ENCODE data around the gene CDC37L1.
"Not testable (repeated sequence)": the region's sequence is repeated elsewhere in the genome, so short reads cannot be mapped to it uniquely, and the experiment has no call there.

Gene CDC37L1

DNA sequence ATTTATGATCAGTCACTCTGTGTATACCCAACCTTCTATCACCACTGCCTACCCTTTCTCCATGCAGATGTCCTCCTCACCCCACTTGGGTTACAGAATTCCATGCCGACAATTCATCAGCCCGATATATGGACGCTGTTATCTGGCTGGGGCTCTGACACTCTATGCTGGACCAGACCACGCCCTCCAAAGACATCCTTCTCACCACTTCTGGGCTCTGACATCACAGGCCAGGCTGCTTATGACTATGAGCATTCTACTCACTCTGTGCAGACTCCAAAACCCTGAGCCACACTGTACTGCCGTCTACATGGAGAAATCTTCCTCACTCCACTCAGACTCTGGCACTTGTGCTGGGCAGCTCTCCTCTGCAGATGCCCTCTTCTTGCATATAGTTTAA, 69.2 kb downstream of the CDC37L1 start:
- TF ChIP-seq ESRRG (CRISPR knock-in tag; IDR thresholded peaks at IDR 0.05) (no peak), TOX (CRISPR knock-in tag; IDR thresholded peaks at IDR 0.05; ENCODE audit: borderline replicate concordance) (no peak), SNAI2 (CRISPR knock-in tag; IDR thresholded peaks at IDR 0.05) (no peak), GLIS3 (CRISPR knock-in tag; IDR thresholded peaks at IDR 0.05) (no peak), PPARA (CRISPR knock-in tag; IDR thresholded peaks at IDR 0.05; ENCODE audit: borderline replicate concordance) (no peak), BACH2 (CRISPR knock-in tag; IDR thresholded peaks at IDR 0.05; ENCODE audit: borderline replicate concordance) (no peak), ARNTL (CRISPR knock-in tag; IDR thresholded peaks at IDR 0.05; ENCODE audit: borderline replicate concordance, low read depth) (no peak), ZNF8 (CRISPR knock-in tag; IDR thresholded peaks at IDR 0.05) (no peak), TCF4 (CRISPR knock-in tag; IDR thresholded peaks at IDR 0.05; ENCODE audit: borderline replicate concordance) (no peak), ZNF565 (CRISPR knock-in tag; conservative IDR thresholded peaks at IDR 0.05; ENCODE audit: low read depth) (no peak), ZFP3 (CRISPR knock-in tag; IDR thresholded peaks at IDR 0.05) (no peak), ZNF70 (CRISPR knock-in tag; IDR thresholded peaks at IDR 0.05) (no peak), ISL1 (CRISPR knock-in tag; IDR thresholded peaks at IDR 0.05) (no peak)
- TF ChIP-seq, protein P1, sequence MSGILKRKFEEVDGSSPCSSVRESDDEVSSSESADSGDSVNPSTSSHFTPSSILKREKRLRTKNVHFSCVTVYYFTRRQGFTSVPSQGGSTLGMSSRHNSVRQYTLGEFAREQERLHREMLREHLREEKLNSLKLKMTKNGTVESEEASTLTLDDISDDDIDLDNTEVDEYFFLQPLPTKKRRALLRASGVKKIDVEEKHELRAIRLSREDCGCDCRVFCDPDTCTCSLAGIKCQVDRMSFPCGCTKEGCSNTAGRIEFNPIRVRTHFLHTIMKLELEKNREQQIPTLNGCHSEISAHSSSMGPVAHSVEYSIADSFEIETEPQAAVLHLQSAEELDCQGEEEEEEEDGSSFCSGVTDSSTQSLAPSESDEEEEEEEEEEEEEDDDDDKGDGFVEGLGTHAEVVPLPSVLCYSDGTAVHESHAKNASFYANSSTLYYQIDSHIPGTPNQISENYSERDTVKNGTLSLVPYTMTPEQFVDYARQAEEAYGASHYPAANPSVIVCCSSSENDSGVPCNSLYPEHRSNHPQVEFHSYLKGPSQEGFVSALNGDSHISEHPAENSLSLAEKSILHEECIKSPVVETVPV (CRISPR knock-in tag; IDR thresholded peaks at IDR 0.05) = no peak
- TF ChIP-seq, protein P2, sequence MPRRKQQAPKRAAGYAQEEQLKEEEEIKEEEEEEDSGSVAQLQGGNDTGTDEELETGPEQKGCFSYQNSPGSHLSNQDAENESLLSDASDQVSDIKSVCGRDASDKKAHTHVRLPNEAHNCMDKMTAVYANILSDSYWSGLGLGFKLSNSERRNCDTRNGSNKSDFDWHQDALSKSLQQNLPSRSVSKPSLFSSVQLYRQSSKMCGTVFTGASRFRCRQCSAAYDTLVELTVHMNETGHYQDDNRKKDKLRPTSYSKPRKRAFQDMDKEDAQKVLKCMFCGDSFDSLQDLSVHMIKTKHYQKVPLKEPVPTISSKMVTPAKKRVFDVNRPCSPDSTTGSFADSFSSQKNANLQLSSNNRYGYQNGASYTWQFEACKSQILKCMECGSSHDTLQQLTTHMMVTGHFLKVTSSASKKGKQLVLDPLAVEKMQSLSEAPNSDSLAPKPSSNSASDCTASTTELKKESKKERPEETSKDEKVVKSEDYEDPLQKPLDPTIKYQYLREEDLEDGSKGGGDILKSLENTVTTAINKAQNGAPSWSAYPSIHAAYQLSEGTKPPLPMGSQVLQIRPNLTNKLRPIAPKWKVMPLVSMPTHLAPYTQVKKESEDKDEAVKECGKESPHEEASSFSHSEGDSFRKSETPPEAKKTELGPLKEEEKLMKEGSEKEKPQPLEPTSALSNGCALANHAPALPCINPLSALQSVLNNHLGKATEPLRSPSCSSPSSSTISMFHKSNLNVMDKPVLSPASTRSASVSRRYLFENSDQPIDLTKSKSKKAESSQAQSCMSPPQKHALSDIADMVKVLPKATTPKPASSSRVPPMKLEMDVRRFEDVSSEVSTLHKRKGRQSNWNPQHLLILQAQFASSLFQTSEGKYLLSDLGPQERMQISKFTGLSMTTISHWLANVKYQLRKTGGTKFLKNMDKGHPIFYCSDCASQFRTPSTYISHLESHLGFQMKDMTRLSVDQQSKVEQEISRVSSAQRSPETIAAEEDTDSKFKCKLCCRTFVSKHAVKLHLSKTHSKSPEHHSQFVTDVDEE (CRISPR knock-in tag; IDR thresholded peaks at IDR 0.05) = no peak
- TF ChIP-seq, protein P3, sequence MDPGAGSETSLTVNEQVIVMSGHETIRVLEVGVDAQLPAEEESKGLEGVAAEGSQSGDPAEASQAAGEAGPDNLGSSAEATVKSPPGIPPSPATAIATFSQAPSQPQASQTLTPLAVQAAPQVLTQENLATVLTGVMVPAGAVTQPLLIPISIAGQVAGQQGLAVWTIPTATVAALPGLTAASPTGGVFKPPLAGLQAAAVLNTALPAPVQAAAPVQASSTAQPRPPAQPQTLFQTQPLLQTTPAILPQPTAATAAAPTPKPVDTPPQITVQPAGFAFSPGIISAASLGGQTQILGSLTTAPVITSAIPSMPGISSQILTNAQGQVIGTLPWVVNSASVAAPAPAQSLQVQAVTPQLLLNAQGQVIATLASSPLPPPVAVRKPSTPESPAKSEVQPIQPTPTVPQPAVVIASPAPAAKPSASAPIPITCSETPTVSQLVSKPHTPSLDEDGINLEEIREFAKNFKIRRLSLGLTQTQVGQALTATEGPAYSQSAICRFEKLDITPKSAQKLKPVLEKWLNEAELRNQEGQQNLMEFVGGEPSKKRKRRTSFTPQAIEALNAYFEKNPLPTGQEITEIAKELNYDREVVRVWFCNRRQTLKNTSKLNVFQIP (CRISPR knock-in tag; IDR thresholded peaks at IDR 0.05; ENCODE audit: borderline replicate concordance, low read depth) = no peak
- ATAC-seq = no peak

DNA sequence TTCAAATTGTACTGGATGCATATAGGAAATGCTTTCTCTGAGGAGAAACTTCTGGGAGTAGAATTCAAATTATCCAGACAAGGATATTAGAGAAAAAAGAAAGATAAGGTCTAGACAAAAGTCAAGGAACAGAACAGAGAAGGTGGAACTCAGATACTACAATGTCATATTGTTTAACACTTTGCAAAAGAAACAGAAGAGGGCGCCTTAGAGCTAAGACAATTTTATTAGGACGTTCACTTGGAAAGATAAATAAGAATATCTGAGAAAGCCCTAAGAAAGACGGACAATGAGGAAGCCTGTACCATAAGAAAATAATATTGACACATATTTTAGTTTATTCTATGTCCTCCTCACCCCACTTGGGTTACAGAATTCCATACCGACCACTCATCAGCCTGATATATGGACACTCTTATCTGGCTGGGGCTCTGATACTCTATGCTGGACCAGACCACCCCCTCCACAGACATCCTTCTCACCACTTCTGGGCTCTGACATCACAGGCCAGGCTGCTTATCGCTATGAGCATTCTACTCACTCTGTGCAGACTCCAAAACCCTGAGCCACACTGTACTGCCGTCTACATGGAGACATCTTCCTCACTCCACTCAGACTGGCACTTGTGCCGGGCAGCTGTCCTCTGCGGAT, 70.8 kb downstream of the CDC37L1 start:
- no peak for TF ChIP-seq TOX (CRISPR knock-in tag; IDR thresholded peaks at IDR 0.05; ENCODE audit: borderline replicate concordance)
- no peak for TF ChIP-seq ZFP3 (CRISPR knock-in tag; IDR thresholded peaks at IDR 0.05)
- no peak for TF ChIP-seq ZNF565 (CRISPR knock-in tag; conservative IDR thresholded peaks at IDR 0.05; ENCODE audit: low read depth)
- no peak for TF ChIP-seq CSDC2 (CRISPR knock-in tag; IDR thresholded peaks at IDR 0.05)
- TF ChIP-seq, protein P4, sequence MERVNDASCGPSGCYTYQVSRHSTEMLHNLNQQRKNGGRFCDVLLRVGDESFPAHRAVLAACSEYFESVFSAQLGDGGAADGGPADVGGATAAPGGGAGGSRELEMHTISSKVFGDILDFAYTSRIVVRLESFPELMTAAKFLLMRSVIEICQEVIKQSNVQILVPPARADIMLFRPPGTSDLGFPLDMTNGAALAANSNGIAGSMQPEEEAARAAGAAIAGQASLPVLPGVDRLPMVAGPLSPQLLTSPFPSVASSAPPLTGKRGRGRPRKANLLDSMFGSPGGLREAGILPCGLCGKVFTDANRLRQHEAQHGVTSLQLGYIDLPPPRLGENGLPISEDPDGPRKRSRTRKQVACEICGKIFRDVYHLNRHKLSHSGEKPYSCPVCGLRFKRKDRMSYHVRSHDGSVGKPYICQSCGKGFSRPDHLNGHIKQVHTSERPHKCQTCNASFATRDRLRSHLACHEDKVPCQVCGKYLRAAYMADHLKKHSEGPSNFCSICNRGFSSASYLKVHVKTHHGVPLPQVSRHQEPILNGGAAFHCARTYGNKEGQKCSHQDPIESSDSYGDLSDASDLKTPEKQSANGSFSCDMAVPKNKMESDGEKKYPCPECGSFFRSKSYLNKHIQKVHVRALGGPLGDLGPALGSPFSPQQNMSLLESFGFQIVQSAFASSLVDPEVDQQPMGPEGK (CRISPR knock-in tag; IDR thresholded peaks at IDR 0.05; ENCODE audit: borderline replicate concordance) = no peak
- TF ChIP-seq, protein P5, sequence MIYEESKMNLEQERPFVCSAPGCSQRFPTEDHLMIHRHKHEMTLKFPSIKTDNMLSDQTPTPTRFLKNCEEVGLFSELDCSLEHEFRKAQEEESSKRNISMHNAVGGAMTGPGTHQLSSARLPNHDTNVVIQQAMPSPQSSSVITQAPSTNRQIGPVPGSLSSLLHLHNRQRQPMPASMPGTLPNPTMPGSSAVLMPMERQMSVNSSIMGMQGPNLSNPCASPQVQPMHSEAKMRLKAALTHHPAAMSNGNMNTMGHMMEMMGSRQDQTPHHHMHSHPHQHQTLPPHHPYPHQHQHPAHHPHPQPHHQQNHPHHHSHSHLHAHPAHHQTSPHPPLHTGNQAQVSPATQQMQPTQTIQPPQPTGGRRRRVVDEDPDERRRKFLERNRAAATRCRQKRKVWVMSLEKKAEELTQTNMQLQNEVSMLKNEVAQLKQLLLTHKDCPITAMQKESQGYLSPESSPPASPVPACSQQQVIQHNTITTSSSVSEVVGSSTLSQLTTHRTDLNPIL (CRISPR knock-in tag; IDR thresholded peaks at IDR 0.05; ENCODE audit: low read depth) = no peak
- no peak for TF ChIP-seq ZFP30 (CRISPR knock-in tag; IDR thresholded peaks at IDR 0.05)
- no peak for TF ChIP-seq PPARA (CRISPR knock-in tag; IDR thresholded peaks at IDR 0.05; ENCODE audit: borderline replicate concordance)
- TF ChIP-seq, protein P3 (CRISPR knock-in tag; IDR thresholded peaks at IDR 0.05; ENCODE audit: borderline replicate concordance, low read depth) = no peak
- TF ChIP-seq RARB (CRISPR knock-in tag; IDR thresholded peaks at IDR 0.05) = no peak
- TF ChIP-seq ZNF70 (CRISPR knock-in tag; IDR thresholded peaks at IDR 0.05) = no peak
- ATAC-seq = peak; percentile 84

DNA sequence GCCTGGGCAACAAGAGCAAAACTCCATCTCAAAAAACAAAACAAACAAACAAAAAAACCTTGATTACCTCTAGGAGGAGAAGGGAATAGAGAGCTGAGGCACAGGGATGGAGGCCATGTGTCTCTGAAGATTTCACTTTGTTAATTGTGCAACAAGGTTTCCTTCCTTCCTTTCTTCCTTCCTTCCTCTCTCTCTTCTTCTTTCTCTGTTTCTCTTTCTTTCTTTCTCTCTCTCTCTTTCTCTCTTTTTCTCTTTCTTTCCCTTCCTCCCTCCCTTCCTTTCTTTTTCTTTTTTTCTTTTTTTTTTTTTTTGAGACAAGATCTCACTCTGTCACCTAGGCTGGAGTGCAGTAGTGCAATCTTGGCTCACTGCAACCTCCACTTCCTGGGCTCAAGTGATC, 75.2 kb downstream of the CDC37L1 start:
- not testable (repeated sequence) for ATAC-seq

Data from SK-N-SH treated with all-trans-retinoic acid at 6 μM for 48 hours (cell line).